Hematopoietic multipotent progenitor cell treated with erythropoietin and hydrocortisone succinate and interleukin-3 and kit ligand, for 6 days (in vitro differentiated cells): ENCODE data around the gene BMPER.

Experiments
- DNase-seq: peaks from one replicate; pipeline ENCODE4 v3.0.0-alpha.2; 2015

Gene BMPER

DNA sequence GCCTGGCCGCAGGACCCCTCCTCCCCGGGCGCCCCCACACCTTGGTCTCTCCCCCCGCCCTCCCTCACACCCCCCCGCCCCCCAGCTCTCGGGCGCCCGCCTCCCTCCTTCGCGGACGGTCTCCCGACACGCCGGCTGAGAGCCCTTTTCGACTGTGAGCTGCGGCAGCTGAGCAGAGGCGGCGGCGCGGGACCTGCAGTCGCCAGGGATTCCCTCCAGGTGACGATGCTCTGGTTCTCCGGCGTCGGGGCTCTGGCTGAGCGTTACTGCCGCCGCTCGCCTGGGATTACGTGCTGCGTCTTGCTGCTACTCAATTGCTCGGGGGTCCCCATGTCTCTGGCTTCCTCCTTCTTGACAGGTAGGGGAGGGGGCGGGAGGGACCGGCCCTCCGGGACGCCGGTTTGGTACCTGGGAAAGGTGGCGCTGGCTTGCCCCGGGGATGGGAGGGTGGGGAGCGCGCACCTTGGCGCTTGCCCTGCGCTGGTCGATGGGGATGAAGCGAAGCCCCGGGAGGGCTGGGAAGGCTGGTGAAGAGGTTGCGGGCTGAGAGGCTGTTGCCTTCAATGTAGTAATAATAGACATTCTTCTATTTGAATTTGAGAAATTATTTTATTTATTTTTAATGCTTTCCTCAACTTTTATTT, at the start of gene BMPER:
Gene BMPER (plus strand): TSS at position 151 of the 644 bp plus-strand sequence. CDS start 75 bp downstream, at position 226.
- peak; percentile 24 for DNase-seq

DNA sequence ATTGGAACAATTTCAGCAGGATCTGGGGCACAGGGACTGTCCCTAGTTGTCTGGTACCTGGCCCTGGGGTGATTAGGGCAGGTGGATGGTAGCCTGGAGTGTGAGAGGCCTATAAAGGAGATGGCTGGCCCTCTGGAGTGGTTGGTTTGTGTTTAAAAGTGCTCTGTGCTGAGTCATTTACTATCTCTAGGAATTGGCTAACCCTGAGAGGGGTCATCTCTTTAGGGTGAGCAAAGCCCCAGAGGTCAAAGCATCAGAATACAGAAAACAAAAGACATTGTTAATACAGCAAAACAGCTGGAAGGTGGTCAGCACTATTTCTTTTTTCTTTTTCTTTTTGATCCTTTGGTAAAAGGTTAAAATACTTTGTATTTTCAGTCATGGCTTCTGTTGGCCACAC, 43.4 kb upstream of the BMPER start:
- no peak for DNase-seq

DNA sequence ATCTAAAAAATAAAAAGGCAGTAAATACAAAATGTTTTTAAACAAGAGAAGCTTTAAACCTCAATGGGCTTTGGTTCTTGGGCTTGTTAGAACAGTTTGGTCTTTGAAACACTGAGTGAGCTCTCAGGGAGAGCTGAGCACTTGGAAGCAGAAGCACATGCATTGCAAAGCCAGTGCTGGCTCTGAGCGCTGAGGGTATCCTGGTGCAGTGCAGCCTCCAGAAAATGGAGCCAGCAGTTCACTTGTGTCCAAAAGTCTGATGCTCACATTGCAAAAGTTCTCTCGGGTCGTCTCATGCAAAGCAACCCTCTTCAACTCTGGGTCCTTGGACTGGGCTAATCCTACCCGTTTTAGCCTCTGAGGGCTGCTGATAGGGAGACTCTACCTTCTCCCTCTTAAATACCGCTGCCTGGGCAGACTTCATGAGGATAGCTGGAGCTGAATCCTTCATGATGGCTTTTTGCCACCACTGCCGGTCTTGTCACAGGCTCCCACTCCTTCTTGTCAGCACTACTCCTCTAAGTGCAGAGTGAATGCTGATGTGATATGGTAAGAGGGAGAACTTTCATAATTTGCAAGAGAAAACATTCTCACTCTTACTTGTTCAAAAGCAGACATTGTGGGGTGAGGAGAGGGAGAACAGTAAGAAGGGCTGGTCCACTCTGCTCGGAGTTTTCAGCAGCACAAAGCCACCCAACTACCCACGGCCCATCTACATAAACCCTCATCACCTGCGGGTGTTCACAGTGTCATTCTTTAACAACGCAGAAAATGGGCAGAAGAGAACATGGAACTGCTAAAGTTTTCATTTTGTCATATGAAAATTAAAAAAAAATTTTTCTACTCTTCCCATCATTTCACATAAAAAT, 42.2 kb upstream of the BMPER start:
- DNase-seq: no peak

DNA sequence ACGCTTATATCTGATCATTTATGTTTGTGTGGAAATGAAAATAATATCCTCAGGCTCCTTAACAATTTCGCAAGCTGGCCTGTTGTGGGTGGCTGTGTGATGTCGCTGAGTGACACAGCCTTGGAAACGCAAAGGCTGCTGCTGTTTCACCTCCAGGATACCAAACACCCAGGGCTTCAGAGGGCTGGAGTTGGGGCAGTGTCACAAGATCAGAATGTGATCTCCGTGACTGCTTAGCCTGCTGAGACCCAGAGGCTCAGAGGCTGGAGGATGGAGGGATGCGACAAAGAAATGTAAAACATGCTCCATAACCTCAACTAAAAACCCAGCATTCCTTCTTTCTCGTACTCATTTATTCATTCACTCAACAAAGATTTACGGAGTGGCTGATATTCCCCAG, 37.2 kb upstream of the BMPER start:
- DNase-seq: no peak

DNA sequence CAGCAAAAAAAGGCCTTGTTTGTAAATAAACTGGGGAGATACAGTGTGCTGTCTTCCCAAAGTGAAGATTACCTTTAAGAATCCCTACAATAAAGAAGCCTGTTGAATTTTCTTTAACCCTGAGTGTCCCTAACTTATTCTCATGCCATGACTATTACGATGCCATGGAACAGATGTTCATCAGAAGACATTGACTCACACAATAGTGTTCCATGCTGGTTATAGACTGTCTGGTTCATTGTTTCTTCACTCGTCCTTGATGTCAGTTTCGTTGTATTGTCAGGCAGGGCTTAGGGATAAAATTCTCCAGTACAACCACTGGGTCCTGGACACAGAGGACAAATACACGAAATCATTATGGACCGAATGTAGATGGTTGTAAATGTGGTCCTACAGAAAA, 36.2 kb upstream of the BMPER start:
- no peak for DNase-seq

DNA sequence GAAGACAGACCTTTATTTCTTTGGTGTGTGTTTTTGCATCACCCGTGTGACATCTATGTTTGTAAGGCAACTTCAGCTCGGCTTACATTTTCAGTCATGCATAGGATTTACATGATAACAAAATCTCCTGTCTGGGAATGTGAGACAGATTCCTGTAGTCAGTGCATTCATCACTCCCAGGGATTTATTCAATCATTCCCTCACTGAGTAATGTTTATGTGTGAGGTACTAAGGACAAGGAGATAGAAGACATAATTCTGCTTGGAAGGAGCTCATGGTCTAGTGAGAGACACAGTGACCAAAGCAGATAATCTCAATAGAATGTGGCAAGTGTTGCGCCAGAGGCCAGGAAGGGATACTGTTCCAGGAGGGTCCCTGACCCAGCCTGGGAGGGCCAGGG, 35.2 kb upstream of the BMPER start:
- DNase-seq: no peak

DNA sequence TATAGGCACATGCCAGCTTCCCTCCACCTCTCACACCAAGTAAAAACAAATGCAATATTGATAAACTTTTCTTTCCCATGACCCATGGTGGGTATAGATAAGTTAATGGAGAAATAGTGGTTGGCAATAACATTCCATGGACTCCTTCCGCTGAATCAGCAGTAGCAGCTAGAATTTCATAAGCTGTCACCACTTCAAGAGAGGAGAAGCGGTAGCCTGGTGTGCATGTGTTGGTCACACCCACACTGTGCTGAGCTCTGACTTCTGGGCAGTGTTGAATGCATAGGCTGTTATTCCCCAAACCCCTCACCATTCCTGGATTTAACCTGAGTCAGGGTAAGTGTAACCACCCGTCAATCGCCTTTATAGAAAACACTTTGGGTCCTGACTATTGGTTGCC, 32.5 kb upstream of the BMPER start:
- DNase-seq: no peak

DNA sequence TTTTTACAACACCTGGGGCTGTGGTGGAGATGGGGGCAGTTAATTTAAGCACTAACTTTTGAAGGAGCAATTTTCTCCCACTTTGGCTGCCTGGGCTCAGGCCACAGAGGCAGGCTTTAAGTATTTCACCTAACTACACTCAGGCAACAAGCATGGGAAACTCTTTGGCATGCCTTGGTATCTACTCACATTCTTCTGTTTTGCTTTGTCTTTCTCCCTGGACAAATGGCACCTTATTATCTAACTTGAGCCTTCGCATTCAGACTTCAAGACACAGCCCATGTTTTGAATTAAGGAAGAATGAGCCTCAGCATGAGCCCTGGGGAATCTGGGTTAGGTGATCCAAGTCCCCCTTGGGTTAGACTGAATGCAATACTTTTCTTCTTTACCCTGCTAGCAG, 31.8 kb upstream of the BMPER start:
- no peak for DNase-seq

DNA sequence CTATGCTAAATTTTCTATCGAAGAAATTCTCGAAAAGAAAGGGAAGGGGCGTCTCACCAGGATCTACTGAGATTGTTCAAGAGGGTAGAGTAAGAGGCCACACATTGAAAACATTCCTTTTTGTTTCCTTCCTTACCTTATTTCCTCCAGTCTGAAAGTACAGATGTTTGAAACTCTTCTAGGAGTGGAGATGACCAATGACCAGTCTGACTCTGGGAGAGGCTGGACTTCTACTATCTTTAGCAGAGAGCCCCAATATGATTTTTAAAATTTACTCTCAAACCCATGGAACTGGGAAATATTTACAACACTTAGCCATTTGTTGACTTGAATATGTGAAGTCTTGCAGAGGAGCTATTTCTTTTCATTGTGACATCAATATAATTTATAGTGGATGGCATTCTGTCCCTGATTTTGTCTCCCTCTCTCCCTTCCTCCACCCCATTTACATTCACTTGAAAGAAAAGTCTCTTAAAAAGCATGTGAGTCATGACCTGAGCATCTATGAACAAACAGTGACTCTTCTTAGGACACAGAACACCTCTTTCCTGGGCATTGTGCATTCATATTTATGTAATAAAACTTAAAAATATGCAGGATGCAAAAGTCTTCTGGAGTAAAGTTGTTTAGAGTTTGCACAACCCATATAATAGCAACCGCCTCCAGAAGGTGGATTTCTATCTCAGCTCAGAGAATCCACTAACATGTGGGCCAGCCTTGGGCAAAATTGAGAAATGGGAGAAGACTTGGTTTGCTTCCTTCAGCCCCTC, 31.2 kb upstream of the BMPER start:
- no peak for DNase-seq

DNA sequence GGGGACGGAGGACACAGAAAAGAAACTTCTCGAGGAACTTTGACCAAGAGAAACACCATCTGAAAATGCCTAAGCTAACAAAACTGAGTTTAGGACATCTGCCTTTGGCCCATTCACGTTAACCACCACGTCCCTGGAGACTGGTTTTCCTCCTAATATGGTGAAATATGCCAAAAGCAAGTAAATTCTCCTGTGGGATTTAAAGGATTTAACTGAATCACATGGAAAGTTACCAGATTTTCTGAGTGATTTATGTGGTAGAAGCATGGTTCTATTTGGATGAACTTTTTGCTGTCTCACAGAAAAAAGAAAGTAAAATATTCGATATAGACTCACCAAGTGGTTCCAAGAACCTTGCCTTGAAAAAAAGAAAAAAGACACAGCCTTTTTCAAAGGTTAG, 30.4 kb upstream of the BMPER start:
- DNase-seq: no peak

DNA sequence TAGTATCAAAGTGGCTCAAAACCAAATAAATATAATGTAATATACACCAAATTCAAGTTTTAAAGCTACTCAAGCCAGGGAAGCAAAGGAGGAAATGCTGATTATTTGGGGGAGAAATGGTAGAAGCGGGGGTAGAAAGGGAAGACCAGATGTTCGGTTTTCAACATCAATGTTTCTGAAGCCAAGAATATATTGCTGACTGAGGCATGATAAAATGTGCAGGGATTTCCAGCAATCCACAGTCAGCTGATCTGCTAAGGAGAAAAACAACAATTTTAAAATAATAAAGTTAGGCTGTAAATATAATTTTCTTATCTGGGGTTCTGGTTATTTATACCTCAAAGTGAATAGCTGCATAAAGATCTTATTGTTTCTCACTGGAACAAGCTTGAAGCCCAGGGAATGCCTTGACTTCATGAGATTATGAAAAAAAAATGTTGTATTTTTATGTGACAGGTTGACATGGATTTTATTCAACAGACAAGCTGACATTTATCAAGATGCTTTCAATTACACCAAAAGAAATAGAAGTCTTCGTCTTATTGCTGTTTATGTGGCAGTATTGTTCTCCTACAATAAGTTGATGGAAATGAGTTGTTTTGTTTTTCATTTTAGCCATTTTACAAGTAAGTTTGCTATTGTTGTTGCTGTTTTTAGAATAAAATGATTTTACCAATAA, 28.6 kb upstream of the BMPER start:
- DNase-seq: no peak

DNA sequence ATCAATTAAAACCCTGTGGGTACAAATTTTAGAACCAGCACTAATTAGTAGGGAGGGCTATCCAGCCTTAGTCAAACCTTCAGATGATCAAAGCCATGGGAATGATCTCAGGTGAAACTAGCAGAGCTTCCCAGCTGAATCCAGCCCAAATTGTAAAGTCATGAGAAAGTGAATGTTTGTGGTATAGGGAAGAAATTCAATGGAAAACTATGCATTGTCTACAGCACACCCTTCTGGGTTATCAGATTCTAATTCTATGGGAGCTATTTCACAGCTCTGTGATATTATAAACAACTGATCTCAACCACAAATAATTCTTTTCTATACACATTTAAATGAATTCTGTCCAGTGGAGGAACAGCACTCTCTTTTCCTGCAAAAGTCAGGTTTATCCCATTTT, 24.6 kb upstream of the BMPER start:
- DNase-seq: no peak

DNA sequence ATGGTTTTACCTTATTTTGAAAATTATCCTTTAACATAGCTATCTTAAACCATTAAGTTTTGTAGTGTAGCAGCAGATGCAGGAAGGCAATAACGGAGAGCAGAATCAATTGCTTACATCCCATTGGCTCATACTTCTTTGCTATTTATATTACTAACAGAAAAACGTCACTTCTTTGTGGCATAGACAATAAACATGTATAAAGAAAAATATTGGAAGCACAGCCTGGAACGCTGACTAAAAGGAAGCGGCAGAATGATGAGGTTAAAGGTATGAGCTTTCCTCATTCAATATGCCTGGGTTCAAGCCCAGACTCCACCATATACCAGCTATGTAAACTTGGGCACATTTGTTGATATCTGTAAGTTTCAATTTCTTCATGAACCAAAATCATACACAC, 24.0 kb upstream of the BMPER start:
- DNase-seq: no peak

DNA sequence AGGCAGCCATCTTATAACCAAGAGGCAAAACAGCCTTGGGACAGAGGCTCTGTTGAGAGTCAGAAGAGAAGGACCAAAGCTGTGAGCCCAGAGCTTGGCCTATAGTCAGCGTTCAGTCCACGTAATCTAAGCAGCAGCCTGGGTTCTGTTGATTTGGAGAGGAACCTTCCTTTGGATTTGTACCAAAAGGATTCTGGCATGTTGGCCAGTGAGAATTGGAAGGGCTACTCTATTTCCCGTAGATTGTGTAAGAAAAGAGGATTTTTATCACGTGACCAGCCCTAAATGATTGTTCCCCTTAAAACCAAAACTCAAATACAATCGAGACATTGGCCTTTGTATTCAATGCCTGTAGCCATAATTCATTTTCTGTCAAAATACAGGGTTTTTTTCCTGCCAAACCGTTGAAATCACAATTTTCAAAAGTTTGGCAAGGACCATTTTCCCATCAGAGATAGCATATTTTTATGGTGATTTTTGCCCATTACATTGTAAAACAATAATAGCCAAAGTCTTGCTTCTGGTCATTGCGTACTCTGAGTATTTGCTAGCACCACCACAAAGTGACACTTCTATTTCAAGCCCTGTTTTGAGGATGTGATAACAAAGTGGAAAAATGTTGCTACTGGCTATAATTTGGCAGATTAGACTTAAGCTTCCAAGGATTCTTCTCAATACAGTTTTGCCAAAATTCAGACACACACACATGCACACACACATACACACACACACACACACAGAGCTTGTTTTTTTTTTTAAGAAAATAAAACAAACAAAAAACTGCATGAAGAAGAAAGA, 23.1 kb upstream of the BMPER start:
- DNase-seq: no peak

DNA sequence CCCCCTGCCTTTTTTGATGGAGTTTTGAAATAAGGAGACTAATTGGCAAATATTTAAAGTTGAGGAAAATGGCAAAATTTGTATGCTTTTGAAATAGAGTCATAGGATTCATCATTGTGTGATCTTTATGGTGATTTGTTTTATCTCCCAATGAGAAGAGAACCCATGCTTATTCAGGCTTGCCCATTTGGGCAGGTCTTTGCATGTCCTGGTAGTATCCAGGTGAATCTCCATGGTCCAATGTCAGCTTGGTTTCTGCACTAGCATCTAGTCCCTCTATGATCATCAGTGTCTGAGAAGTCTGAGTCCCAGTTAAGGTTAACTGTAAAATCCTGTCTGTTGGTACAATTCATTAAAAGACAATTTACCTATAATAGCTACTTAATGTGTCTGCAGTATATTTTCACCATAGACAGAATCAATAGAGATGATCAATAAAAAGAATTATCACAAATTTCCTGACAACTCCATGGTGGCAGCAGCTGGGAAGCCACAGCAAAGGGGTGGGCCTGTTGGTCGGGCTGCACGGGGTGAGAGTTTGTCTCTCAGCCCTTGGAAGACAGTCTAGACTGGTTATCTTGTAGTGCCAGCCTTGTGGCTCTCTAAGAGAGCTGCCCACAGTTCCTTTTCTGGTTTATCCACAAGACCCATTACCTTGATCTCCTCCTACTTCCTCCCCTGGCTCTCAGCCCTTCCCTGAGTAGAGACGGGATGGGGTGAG, 22.2 kb upstream of the BMPER start:
- DNase-seq: peak; percentile 81

DNA sequence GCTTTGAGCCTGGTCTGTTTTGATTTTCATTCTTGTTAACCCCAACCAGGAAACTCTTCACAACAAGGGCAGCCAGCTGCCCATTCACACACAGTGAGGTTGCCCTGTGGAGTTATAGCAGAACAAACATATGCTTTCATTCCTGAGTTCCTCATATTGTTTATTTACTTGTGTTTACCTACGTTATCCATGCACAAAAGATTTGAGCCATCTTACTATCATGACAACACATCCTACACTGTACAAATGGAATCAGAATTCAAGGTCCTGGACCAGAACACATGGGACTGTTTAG, 21.7 kb upstream of the BMPER start:
- no peak for DNase-seq

DNA sequence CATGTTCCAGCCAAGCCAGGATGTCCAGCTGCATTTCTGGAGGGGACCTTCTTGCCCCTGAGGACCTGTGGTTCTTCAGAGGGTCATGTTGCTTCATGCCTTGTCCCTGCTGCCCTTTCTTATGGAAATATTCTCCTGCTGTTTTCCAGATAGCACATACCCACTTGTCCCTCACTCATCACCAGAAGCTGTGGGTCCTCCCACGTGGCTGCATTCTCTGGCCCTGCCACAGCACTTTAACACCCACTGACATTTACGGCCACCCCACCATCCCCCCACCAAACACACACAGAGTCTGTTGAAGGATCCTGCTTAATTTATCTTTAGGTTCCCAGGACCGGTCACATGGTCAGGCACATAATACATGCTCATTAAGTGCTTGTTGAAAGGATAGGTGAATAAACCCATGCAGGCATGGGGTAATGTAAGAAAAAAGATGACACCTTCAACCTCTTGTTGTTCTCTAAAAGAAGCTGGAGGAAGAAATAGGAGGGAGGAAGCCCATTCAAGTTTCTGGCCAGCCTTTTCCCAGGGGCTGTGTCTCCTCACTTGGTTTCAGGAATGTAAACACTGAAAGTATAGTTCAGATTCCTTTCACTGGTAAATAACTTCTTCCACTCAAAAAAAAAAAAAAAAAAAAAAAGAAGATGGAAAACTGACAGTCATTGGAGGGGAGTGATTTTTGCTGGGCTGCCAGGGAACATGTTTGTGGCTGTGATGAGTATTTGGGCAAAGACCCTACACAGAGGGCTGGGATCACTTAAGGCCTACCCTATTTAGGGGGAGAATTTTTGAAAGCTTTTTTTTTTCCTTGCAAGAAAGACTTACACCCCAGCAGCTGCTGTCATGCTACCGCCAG, 19.8 kb upstream of the BMPER start:
- no peak for DNase-seq

DNA sequence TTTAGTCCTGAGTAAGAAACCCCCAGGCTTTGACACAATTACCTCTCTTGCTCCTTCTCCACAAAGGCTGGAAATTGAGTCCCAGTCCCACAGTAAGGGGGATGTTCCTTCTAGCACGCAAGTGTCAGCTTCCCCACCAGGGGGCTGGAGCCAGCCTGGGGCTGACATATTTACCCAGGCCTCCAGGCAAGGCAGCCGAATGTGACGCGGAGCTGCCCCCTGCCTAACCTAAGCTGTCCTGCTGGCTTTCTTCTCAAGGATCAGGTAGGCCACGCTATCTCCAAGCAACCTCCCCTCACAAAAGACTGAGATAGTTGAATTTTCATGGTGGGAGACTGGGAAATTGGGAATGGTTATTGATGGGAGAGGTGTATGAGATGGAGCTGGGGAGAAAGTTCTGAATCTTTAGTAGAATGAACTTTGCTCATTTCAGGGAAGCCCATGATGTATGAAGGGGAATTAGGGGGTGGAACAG, 19.2 kb upstream of the BMPER start:
- DNase-seq: peak; percentile 52

DNA sequence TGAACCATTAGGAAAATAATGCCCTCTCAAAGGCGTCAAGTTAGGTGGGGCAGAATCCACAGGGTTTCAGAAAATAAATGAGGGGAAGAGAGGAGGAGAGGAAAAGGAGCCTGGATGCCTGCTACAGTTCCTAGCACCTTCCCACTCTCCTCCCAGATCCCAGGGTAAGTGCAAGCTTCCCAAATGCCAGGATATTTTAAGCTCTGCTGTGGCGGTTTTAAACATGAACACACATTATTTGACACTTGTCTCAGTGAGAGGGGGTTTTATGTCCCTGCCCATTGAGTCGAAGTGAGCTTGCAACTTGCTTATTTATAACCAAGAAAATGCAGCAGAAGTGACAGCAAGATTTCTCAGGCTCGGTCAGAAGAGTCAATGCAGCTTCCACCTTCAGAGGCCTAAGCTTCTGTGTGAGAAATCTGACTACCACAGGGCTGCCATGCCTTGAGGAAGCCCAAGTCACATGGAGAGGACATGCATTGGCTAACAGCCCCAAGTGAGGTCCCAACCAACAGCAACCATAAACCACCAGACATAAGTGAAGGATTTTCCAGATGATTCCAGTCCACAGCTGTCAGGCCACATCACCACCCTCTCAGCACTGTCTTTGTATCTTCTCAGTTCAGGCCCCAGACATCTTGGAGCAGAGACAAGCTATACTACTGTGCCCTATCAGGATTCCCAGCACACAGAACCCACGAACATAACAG, 17.9 kb upstream of the BMPER start:
- DNase-seq: no peak

DNA sequence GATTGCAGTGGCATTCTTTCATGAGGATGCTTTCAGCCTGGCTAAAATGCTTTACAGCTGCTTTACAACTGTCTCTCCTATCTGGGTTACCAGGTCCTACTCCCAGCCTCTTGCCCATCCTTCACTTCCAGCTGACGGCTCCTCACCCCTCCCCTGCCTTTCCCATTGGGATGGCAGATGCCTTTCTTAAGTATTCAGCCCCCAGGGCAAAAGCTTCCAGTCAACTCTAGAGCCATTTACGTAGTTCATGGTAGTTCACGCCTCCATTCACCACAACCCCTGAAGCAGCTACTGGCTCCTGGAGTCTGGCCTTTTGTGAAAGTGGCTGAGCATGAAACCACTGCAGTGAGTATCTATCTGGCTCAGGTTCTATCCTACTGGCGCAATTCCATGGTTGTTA, 17.2 kb upstream of the BMPER start:
- no peak for DNase-seq
